ENCODE measurements around the gene ULK1.
"Not testable (repeated sequence)": the region's sequence is repeated elsewhere in the genome, so short reads cannot be mapped to it uniquely, and the experiment has no call there.

ULK1 gene

DNA sequence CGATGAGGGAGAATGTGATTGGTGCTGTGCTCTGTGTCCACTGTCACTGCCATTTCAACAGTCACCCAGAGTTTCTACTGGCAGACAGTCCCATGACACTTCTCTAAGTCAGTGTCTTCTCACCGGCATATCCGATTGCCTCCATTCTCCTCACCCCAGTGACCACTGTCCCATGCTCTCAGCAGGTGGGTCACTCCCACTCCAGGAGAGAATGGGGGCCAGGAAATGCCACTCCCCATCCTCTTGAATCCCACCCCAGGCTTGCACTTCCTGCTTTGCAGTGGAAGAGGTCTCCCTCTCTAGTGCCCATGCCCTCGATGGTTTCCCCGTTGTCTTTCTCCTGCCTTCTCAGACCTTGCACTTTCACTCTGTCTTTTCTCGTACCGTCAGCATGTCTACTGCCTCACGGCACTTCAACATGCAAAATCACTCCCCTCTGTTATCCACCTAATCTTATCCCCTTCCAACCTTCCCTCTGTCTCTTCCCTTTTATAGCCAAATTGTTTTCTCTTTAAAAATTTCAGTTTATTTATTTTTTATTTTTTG lies 53.1 kb downstream of the ULK1 start:
- DNase-seq: no peak

DNA sequence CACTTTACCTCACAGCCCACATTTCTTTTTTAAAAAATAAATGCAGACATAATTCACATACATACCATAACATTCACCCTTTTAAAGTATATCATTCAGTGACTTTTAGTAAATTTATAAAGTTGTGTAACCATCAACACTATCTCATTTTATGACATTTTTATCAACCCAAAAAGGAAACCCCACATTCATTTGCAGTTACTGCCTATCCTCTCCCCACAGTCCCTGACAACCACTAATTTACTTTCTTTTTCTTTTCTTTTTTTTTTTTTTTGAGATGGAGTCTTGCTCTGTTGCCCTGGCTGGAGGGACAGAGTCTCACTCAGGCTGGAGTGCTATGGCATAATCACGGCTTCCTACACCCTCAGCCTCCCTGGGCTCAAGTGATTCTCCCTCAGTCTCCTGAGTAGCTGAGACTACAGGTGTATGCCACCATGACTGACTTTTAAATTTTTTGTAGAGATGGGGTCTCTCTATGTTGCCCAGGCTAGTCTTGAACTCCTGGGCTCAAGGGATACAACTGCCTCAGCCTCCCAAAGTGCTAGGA lies 53.8 kb downstream of the ULK1 start:
- DNase-seq: no peak

DNA sequence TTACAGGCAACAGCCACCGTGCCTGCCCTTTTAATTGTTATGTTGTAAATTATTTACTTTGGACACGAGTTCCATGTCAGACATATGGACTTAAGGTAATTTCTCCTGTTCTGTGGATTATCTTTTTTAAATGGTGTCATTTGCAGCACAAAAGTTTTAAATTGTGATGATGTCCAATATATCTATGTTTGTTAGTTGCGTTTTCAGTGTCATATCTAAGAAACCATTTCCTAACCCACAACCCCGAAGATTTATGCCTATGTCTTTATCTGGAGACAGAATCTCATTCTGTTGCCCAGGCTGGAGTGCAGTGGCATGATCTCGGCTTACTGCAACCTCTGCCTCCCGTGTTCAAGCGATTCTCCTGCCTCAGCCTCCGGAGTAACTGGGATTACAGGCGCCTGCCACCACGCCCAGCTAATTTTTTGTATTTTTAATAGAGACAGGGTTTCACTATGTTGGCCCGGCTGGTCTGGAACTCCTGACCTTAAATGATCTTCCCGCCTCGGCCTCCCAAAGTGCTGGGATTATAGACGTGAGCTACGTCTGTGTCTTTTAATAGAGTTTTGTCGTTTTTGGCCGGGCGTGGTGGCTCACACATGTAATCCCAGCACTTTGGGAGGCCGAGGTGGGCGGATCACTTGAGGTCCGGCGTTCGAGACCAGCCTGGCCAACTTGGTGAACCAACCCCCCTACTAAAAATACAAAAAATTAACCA lies 54.5 kb downstream of the ULK1 start:
- DNase-seq: not testable (repeated sequence)

DNA sequence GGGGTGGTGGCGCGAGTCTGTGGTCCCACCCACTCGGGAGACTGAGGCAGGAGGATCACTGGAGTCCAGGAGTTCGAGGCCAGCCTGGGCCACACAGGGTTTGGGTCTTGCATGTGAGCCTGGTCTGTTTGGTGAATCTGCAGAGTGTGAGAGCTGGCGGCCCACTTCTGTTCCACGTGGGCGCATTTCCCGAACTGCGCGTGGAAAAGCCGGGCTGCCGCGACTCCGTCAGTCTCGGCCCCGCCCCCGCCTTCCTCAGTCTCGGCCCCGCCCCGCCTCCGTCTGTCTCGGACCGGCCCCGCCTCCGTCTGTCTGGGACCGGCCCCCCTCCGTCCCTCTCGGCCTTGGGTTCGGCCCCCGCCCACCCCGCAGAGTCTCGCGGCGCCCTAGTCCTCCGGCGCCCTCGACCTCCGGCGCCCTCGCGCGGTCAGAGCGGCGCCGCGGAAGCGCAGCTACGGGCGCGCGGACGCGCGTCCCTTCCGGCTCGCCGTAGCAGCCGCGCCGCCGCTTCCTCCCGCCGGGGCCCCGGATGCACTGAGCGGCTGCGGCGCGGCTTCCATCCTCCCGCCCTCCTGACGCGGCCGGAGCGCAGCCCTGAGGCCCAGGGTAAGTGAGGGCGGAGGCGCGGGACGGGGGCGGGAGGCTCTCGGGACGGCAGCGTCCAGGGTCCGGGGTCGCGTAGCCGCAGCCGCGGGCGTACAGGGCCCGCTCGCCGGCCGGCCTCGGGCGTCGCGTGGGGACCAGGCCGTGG lies 55.2 kb downstream of the ULK1 start, which contains the start of gene EP400:
Gene EP400, plus strand, starts transcription at position 512 of the 751 bp plus-strand sequence. CDS start 10,678 bp downstream, outside the sequence.
- DNase-seq: peak; percentile 98

DNA sequence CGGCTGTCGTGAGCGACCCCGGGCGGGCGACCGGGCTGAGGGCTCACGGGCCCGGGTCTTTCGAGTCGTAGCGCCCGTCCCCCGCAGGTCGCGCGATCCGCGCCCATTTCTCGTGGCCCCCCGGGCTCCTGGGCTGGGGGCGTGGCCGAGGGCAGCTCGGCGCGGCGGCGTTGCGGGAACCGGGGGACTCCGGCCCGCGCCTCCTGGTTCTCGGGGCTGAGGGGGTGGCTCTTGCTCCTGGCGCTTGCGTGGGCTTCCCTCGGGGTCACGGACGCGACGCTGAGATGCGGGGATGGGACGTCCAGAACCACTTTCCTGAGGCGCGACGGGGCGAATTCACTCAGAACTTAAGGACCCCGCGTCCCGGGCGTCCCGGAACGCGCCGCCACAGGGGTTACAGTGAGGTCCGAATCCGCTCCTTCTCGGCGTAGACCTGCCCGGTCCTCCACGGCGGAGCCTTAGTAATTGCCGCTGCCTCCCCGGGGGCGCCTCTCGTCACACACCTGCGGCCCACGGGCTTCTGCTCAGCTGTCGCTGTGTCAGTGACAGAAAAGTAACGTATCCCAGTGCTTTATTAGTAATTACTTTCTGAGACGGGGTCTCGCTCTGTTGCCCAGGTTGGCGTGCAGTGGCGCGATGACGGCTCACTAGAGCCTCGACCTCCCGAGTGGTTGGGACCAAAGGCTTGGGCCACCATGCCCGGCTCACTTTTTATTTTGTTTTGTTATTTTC lies 55.9 kb downstream of the ULK1 start:
- peak; percentile 35 for DNase-seq

DNA sequence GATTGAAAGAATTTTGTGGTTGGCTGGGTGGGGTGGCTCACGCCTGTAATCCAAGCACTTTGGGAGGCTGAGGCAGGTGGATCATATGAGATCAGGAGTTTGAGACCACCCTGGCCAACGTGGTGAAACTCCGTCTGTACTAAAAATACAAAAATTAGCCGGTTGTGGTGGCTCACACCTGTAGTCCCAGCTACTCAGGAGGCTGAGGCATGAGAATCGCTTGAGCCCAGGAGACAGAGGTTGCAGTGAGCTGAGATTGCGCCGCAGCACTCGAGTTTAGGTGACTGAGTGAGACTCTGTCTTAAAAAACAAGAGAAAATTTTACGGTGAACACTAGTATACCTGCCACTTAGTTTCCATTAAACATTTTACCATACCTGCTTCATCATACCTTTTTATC lies 59.4 kb downstream of the ULK1 start:
- not testable (repeated sequence) for DNase-seq

DNA sequence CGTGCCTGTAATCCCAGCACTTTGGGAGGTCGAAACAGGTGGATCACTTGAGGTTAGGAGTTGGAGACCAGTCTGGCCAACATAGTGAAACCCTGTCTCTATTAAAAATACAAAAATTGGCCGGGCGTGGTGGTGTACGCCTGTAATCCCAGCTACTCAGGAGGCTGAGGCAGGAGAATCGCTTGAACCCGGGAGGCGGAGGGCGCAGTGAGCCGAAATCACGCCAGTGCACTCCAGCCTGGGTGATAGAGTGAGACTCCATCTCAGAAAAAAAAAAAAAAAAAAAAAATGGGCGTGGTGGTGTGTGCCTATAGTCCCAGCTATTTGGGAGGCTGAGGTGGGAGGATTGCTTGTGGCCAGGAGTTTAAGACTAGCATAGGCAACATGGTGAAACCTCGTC lies 60.0 kb downstream of the ULK1 start:
- DNase-seq: not testable (repeated sequence)

DNA sequence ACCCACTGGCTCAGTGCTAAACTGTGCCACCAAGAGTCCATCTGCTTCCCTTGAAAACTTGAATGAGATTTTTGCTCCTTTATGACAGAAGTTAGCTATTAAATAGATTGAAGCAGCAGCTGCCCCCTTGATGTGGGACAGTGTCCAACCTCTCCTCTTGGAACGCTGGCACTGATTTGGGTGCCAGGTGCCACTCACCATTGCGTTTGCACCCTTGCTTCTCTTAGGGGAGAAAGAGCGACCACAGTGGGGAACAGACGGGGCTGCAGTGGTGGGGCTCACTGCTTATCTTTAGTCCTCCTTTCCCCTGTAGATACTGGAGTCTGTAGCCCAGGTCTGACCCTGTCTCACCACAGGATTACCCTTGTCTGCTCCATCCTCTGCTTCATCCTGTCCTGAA lies 64.7 kb downstream of the ULK1 start:
- DNase-seq: no peak

DNA sequence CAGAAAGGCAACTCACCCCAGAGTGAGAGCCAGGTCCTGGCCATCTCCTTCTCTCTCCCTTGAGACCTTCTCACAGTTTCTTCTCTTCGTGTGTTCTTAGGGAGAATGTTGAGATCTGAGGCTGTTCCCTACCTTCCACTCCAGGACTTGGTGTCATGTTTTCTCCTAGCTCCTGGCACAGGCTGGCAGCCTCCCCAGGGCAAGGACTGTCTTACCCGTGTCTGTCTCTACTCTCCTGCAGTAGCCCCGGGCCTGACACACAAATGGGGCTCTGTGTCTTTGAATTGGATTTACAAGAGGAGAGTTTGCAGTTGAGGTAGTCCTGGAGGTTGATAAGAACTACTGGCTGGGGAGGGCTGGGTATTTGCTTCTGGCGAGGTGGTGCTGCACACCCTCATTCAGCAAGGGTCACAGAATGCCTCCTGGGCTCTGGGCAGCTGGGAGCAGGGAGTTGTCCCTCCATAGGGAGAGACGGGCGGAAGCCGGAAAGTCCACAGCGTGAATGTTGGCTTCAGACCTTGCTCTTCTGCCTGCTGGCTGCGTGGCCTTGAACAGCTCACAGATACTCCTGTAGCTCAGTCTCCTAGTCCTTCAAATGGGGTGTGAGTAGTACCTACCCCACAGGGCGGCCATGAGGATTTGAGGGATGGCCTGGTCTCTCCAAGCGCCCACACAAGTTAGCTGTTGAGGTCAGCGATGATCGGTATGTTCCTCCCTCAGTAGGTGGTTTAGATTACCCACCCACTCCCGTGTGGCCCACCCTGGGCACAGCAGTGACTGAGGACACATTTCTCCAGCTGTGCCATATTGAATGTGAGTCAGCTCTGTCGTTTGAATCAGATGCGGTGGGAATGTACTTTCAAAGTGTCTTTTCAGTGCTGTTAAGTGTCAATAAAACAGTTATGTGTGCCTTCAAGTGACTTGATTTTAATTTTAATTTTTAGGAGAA lies 65.5 kb downstream of the ULK1 start:
- DNase-seq: no peak

DNA sequence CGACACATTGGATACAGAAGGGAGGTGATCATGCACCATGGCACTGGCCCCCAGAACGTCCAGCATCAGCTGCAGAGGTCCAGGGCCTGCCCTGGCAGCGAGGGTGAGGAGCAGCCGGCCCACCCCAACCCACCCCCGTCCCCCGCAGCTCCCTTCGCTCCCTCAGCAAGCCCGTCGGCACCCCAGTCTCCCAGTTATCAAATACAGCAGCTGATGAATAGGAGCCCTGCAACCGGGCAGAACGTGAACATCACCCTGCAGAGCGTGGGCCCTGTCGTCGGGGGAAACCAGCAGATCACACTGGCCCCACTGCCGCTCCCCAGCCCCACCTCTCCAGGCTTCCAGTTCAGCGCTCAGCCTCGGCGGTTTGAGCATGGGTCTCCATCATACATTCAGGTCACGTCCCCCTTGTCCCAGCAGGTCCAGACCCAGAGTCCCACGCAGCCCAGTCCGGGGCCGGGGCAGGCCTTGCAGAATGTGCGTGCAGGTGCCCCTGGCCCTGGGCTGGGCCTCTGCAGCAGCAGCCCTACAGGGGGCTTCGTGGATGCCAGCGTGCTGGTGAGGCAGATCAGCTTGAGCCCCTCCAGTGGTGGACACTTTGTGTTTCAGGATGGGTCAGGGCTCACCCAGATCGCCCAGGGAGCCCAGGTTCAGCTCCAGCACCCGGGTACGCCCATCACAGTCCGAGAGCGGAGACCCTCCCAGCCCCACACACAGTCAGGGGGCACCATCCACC lies 66.3 kb downstream of the ULK1 start:
- not testable (repeated sequence) for DNase-seq

DNA sequence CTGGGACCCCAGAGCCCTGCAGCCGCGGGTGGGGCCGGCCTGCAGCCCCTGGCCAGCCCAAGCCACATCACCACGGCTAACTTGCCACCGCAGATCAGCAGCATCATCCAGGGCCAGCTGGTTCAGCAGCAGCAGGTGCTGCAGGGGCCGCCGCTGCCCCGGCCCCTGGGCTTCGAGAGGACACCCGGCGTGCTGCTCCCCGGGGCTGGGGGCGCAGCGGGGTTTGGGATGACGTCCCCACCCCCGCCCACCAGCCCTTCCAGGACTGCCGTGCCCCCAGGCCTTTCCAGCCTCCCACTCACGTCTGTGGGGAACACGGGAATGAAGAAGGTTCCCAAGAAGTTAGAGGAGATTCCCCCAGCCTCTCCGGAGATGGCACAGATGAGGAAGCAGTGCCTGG lies 66.9 kb downstream of the ULK1 start:
- DNase-seq: not testable (repeated sequence)

DNA sequence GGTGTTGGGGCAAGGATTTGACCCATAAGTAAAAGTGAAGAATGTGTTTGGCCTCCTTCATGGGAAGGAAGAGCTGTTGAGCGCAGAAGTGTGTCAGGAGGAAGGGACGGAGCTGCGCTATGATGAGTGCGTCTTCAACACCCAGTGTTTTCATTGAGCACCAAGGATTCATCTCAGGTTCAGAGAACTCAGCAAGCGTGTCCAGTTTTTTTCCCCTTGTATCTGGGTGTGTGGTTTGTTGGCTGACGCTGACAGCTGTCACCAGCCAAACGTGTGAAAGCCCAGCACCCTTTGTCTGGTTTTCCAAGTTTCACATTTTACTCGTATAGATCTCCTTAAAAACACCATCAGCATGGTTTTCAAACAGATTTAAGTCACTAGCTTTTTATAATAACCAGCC lies 67.6 kb downstream of the ULK1 start:
- no peak for DNase-seq

DNA sequence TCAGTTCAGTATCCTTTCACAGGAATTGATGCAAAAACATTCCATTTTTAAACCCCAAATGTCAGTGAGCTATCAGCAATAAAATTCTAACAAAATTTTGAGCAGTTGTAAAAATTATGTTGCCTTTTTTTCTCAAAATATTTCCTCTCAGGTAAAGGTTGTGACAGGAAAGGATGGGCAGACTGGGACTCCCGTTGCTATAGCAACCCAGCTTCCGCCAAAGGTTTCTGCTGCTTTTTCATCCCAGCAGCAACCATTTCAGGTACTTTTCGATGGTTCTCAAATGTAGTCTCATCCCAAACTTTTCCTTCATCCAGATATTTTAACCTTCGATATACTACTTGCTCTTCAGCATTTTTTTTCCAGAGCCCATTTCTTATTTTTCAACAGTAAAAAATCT lies 69.0 kb downstream of the ULK1 start:
- peak; percentile 60 for DNase-seq

DNA sequence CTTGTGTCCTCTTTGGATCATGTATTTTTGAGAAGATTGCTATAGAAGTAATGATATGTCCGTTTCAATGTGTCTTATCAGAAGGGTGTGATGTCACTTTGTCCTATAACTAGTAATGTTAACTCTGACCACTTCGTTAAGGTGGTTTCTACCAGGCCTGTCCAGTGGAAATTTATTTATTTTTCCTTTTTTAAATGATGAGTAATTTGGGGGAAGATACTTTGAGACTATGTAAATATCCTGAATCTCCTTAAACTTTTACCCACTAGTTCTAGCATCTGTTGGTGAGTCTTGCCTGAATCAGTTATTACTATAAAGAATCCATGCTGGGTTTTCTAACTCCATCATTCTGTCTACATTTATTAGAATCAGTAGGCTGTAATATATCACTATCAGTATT lies 70.7 kb downstream of the ULK1 start:
- no peak for DNase-seq

DNA sequence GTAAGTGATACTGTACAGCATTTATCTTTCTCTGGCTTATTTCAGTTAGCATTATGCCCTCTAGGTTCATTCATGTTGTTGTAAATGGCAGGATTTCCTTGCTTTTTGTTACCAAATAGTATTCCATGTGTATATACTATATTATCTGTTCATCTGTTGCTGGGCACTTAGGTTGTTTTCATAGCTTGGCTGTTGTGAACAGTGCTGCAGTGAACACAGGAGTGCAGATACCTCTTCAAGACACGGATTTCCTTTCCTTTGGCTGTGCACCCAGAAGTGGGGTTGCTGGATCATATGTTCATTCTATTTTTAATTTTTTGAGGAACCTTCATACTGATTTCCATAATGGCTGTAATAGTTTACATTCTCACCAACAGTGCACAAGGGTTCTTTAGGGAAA lies 76.8 kb downstream of the ULK1 start:
- DNase-seq: no peak

Data from CD4-positive, alpha-beta T cell treated with Interleukin-17A for 4 hours (primary cell).